GM21423 (cell line): ENCODE results near the gene GIPR.

Experiments
- ATAC-seq: cut with Tn5 transposase; IDR thresholded peaks from one replicate; pipeline ENCODE4 v1.9.1; 2021; ENCODE audit warnings: mild to moderate bottlenecking, moderate library complexity; ENCODE audit not compliant: unreplicated experiment

Gene GIPR

GRCh38 chr19:45645068-45645630 lies 22.9 kb upstream of the GIPR start:
- no peak for ATAC-seq

- no peak for ATAC-seq
These were observed 22.2 kb upstream of the GIPR start for GRCh38 chr19:45645631-45646344.

GRCh38 chr19:45646345-45646698 lies 21.7 kb upstream of the GIPR start:
- ATAC-seq: no peak

- no peak for ATAC-seq
These were observed 17.3 kb upstream of the GIPR start for GRCh38 chr19:45650722-45651121.

GRCh38 chr19:45653634-45654033 lies 14.4 kb upstream of the GIPR start:
- ATAC-seq: no peak

- no peak for ATAC-seq
These were observed 12.9 kb upstream of the GIPR start for GRCh38 chr19:45655073-45655472.

GRCh38 chr19:45657520-45658167 lies 10.4 kb upstream of the GIPR start:
- no peak for ATAC-seq

GRCh38 chr19:45659096-45659729 lies 8.8 kb upstream of the GIPR start:
- no peak for ATAC-seq

- no peak for ATAC-seq
These were observed 7.4 kb upstream of the GIPR start for GRCh38 chr19:45660636-45661035.

GRCh38 chr19:45663800-45664199 lies 4.2 kb upstream of the GIPR start:
- ATAC-seq: no peak

- ATAC-seq: no peak
These were observed 3.4 kb upstream of the GIPR start for GRCh38 chr19:45664575-45664974.

- ATAC-seq: peak; percentile 2
These were observed 386 bp downstream of the GIPR start for GRCh38 chr19:45668342-45668871.

- ATAC-seq: peak; percentile 46
These were observed 2.8 kb downstream of the GIPR start for GRCh38 chr19:45670670-45671453.

- no peak for ATAC-seq
These were observed 6.9 kb downstream of the GIPR start for GRCh38 chr19:45674946-45675345.

- no peak for ATAC-seq
These were observed 8.8 kb downstream of the GIPR start for GRCh38 chr19:45676851-45677263.

- ATAC-seq: peak; percentile 46
These were observed 9.6 kb downstream of the GIPR start for GRCh38 chr19:45677351-45678230.

GRCh38 chr19:45681391-45682015 lies 13.5 kb downstream of the GIPR start:
- peak; percentile 70 for ATAC-seq

GRCh38 chr19:45682117-45682516 lies 14.1 kb downstream of the GIPR start:
- ATAC-seq: no peak

GRCh38 chr19:45682908-45683307 lies 14.9 kb downstream of the GIPR start:
- ATAC-seq: no peak
